Astrocyte of the spinal cord (primary cell): ENCODE measurements around the gene DAPP1.

Experiments
- DNase-seq: peaks from one replicate; pipeline ENCODE4 v3.0.0; 2011; ENCODE audit warnings: low read depth, low spot score
- H3K4me3 ChIP-seq: 2 replicates; pipeline ENCODE4 v1.5.1; 2011; ENCODE audit warnings: low read depth, mild to moderate bottlenecking, low read length, moderate library complexity
- CTCF ChIP-seq: IDR thresholded peaks from 2 replicates; pipeline ENCODE4 v1.5.1; 2012; ENCODE audit warnings: low read depth, mild to moderate bottlenecking, low read length, inconsistent platforms
- in situ Hi-C: cut with HindIII; loops from 2 replicates; pipeline ENCODE4 v1.10.0; 2017; ENCODE audit warnings: low sequenced_read_pairs

Gene DAPP1

GRCh38 chr4:99838927-99839326 is 22.3 kb downstream of the DAPP1 start:
- no peak for TF ChIP-seq CTCF
- H3K4me3 ChIP-seq, result no peak overlapping the region
- in situ Hi-C loops, result no loop called here
- no peak for DNase-seq

GRCh38 chr4:99841129-99841528 is 24.5 kb downstream of the DAPP1 start:
- no peak for DNase-seq
- in situ Hi-C loops, result no loop called here
- TF ChIP-seq CTCF, result no peak
- H3K4me3 ChIP-seq, result no peak overlapping the region

- in situ Hi-C loops, result no loop called here
- no peak for TF ChIP-seq CTCF
- no peak for DNase-seq
Observed at GRCh38 chr4:99843413-99843812, 26.8 kb downstream of the DAPP1 start.

GRCh38 chr4:99844048-99844447 is 27.4 kb downstream of the DAPP1 start:
- no peak overlapping the region for H3K4me3 ChIP-seq
- in situ Hi-C loops, result no loop called here
- no peak for TF ChIP-seq CTCF
- DNase-seq, result no peak

More at GRCh38 chr4:99843413-99843812, 26.8 kb downstream of the DAPP1 start:
- no peak overlapping the region for H3K4me3 ChIP-seq

- TF ChIP-seq CTCF, result no peak
- in situ Hi-C loops, result no loop called here
Observed at GRCh38 chr4:99845179-99845578, 28.6 kb downstream of the DAPP1 start.

GRCh38 chr4:99845708-99846469 is 29.3 kb downstream of the DAPP1 start:
- H3K4me3 ChIP-seq, result no peak overlapping the region
- in situ Hi-C loops, result no loop called here
- TF ChIP-seq CTCF, result no peak
- no peak for DNase-seq

More at GRCh38 chr4:99845179-99845578, 28.6 kb downstream of the DAPP1 start:
- H3K4me3 ChIP-seq, result no peak overlapping the region
- no peak for DNase-seq
